GM19035 (cell line): ENCODE results near the gene PLPPR2.
"Not testable (repeated sequence)": the region's sequence is repeated elsewhere in the genome, so short reads cannot be mapped to it uniquely, and the experiment has no call there.

Experiments used
- ATAC-seq: cut with Tn5 transposase; IDR thresholded peaks from one replicate; pipeline ENCODE4 v1.9.1; 2021; ENCODE audit not compliant: unreplicated experiment

The PLPPR2 gene

GRCh38 chr19:11355160-11356073 lies at the start of gene PLPPR2:
TSS of gene PLPPR2 (plus strand) at chr19:11355432. CDS start at chr19:11357674, 2,242 bp downstream.
- ATAC-seq, result no peak

DNA sequence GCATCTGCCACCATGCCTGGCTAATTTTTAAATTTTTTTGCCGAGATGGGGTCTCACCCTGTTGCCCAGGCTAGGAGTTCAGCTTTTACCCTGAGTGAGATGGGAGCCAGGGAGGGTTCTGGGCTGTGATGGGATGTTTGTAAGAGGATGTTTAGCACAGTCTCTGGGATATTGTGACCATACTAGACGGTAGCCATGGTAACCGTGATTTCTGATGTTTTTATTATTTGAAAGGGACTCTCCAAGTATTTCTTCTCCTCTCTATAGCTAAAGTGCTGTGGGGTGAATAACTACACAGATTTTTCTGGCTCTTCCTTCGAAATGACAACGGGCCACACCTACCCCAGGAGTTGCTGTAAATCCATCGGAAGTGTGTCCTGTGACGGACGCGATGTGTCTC lies 48.9 kb upstream of the PLPPR2 start:
- ATAC-seq, result no peak

- not testable (repeated sequence) for ATAC-seq
These were observed 34.8 kb upstream of the PLPPR2 start for GRCh38 chr19:11320278-11320995.

DNA sequence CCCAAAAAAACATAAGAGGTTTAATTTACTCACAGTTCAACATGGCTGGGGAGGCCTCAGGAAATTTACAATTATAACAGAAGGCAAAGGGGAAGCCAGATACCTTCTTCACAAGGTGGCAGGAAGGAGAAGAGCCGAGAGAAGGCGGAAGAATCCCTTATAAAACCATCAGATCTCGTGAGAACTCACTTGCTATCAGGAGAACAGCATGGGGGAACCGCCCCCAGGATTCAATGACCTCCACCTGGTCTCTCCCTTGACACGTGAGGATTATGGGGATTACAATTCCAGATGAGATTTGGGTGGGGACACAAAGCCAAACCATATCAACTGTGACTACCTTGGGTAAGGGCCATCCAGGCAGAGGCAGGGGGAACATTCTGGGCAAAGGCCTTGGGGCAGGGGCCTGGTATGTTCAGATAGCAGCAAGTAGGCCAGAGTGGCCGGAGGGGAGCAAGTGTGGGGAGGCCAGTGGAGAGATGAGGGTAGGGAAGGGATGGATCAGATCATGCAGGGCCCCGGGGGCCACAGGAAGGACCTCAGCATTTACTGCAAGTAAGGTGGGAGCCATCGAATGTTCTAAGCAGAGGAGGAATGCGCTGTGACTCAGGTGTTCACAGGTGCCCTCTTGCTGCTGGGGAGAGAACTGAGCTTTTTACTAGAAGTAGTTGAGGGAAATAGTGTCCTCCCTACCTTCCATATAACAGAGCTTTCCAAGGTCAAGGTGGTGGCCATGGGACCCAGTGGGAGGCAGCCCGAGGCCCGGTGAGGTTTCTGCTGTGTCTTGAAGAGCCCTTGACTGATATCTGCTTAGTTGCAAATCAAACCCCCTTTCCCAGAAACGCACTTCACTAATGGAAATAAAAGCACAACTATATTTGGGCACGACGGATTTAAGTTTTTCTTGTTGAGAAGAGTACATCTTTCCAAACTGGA lies 33.8 kb upstream of the PLPPR2 start:
- no peak for ATAC-seq

DNA sequence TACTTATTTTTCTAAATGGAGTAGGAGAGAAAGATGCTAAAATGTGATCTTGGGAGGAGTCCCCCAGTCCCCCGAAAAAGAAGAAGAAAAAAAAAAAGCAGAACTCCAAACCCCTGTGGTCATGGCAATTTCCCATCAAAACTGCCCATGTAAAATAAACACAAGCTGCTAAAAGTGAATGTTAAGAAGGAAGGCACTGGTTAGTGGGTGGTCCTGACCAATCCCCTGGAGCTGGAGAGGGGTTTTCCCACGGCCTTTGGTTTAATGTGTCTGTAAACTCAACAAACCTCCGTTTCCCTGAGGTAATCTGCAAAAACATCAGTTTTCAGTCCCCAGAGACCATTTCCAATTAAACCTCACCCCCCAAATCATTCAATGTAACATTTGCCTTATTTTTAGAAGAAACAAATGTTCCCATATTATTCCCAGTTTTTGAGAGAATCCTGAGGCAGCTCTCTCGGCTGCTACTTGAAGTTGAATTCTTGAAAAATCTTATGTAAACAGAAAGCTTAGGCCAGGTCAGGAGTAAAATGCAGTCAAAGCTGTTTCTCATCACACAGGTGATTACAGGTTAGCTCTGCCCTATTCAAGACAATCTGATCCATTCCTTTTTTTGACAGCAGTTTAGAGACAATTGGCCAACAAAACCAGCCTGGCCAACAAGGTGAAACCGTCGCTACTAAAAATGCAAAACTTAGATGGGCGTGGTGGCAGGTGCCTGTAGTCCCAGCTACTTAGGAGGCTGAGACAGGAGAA lies 32.8 kb upstream of the PLPPR2 start:
- ATAC-seq, result no peak

GRCh38 chr19:11323601-11324078 lies 31.6 kb upstream of the PLPPR2 start:
- ATAC-seq, result no peak

DNA sequence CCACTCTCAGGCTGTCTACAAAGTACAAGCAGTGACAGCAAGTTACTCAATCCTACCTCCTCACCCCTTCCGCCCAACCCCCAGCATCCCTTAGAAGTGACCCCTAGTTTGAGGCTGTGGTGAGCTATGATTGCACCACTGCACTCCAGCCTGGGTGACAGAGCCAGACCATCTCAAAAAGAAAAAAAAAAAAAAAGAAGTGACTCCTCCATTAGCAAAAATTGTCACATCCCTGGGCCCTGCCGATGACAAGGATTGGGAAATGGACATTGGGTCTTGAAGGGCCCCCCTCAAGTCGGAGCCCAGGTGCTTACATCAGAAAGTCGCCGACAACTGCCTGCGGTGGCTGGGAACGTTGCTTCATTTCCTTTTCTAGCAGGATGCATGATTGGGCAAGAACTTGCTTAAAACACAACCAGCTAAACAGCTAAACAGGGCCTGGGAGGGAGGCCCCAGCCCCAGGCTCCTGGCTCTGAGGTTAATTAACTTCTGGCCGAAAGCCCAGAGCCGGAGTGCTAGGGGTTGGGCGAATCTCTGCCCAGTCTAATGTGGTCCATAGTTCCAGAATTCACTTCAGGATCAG lies 31.1 kb upstream of the PLPPR2 start:
- ATAC-seq, result no peak

DNA sequence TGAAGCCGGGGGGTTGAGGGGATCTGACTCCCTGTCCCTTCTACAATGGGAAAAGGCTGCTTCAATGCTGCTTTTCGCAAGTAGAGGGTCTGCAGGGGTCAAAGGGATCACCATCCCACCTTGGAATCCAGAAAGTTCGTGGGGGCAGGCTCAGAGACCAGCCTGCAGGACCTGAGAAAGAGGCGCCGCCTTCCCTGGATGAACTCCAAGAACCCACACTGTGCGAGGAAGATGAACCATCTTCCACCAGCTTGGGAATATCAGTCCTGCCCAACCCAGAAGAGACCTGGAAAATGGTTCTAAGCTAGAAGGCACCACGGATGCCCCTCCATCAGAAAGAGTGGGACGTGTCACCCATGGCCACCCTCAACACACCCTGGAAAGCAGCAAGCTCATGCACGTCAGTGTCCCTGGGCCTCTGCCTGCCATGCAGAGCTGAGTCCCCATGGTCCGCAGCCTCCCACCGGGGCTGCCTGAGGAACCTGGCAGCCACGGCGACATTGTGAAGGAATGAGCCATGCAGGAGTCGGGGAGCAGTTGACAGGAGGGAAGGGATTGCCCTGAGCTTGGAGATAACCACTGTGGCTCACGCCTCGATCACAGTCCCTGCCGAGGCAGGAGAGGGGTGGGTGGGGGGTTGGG lies 30.4 kb upstream of the PLPPR2 start:
- no peak for ATAC-seq

GRCh38 chr19:11325544-11325943 lies 29.7 kb upstream of the PLPPR2 start:
- ATAC-seq, result no peak

GRCh38 chr19:11330127-11330526 lies 25.1 kb upstream of the PLPPR2 start:
- no peak for ATAC-seq

DNA sequence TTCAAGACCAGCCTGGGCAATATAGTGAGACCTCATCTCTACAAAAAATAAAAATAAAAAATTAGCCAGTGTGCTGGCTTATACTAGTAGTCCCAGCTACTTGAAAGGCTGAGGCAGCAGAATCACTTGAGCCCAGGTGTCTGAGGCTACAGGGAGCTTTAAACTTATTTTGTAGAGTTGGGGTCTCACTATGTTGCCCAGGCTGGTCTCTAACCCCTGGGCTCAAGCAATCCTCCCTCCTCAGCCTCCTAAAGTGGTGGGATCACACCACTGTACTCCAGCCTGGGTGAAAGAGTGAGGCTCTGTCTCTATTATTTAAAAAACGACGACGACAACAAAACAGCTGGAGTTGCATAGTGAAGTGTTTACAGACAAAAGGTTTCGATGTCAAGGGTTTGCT lies 23.7 kb upstream of the PLPPR2 start:
- ATAC-seq, result no peak

- ATAC-seq, result no peak
These were observed 22.4 kb upstream of the PLPPR2 start for GRCh38 chr19:11332822-11333221.

- ATAC-seq, result not testable (repeated sequence)
These were observed 21.4 kb upstream of the PLPPR2 start for GRCh38 chr19:11333838-11334237.

DNA sequence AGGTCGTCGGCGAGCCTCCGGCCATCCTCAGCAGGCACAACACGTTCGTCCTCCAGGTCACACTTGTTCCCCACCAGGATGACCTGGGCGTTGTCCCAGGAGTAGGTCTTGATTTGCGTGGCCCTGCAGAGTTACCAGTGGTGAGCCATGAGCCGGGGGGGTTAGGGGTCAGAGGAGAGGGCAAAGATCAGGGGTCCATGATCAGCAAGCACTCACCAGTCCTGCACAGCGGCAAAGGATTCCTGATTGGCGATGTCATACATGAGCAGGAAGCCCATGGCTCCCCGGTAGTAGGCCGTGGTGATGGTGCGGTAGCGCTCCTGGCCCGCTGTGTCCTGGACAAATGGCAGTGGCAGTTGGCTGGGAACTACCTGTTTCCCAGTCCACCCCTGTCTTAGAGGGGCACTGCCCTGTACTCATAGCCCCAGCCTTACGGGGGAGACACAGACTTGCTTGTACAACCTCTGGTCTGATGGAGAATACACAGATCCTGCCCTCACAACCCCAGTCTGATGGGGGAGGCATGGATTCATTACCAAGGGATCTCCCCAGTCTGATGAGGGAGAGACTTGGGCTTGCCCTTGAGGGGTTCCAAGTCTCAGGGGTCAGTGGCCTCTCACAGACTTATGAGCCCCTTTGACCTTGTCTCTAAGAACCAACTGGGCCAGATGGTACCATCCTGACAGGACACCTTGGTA lies 19.6 kb upstream of the PLPPR2 start:
- ATAC-seq, result no peak

DNA sequence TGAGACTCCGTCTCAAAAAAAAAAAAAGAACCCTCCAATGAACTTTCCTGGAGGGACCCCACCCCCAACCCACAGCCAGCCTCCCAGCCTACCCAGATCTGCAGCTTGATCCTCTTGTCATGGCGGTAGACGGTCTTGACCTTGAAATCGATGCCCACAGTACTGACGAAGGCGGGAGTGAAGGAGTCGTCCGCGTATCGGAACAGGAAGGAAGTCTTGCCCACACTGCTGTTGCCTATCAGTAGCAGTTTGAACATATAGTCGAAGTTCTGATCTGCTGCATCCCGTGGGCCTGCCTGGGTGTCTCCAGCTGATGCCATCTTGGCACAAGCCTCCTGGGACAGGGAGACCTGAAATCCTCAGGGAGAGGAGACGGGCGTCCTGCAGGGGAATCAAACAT lies 18.2 kb upstream of the PLPPR2 start:
- no peak for ATAC-seq

DNA sequence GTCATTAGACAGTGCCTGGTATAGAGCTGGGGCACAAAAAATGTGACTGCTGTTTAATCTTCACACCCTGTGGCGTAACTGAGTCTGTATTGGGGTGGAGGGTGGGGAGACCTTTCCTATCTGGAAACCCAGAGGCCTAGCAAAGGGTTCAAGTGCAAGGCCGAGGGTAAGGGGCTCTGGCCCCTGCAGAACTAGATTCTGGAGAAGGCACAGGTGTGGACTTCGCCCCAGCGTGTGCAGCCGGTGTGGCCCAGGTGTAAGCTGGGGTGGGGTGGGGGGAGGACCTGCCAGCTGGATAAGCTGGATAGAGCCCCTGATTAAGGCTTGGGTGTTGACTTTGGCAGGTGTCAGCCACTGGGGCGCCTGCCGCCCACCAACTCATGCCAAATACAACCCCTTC lies 17.1 kb upstream of the PLPPR2 start:
- ATAC-seq, result no peak

DNA sequence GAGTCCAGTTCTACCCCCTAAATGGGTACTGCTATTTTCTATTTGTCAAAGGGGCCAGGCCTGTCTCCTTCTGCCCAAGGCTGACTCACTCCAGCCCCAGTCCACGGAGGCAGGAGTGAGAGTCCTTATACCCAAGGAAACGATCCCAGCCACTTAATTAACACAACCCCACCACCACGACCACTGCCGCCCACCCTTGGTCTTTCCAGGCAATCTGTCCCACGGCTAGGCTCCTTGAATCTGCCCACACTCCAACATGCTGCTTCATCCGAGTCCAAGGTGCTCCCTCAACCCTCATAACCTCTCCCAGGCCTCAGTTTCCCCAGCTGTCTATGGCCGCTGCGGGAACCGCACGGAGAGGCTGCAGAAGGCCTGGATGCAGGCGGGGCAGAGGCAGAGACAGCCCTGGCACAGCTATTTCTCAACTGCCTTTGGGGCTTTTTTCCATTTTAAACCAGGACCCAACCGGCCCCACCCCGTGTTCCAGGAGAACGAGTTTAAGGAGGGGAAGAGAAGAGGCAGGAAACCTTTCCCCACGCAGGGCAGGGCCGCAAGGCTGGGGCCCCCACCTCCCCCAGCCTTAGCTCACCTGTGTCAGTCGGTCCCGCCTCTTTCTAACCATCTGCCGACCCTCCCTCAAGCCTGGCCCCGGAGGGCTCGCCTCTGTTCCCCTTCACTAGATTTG lies 16.5 kb upstream of the PLPPR2 start:
- ATAC-seq, result no peak
